ENCODE results near the gene MARK3. TPM values are rescaled to one million over a fixed set of nuclear protein-coding genes. Genes with fewer than 3 reads are reported as not detected.

Gene MARK3
- total and polyA plus RNA-seq, 2 donors (not counting 1 experiment from before 2014, with no cell fraction given) = 73.0 to 142 TPM

- Histone ChIP-seq H3K9me3 (ENCODE audit: control extremely low read depth in 1 of 3, control insufficient read depth in 2 of 3, insufficient read depth in 1 of 3, low read length in 2 of 3) (no peaks in the 10 kb centered on the region), H3K79me2 (ENCODE audit: control insufficient read depth, insufficient read depth, low read length) (peaks cover 45% of the 10 kb centered on the region), H3K9ac (ENCODE audit: low read length) (peak overlapping the region; percentile 97), H3K4me3 (ENCODE audit: control extremely low read depth in 1 of 5, extremely low read depth in 1 of 5, insufficient read depth in 1 of 5, low read depth in 2 of 5, low read length in 4 of 5) (peak overlapping the region in 1 of 5 experiments; percentile 78), H2AFZ (ENCODE audit: insufficient read depth, low read depth, low read length, poor library complexity, severe bottlenecking) (no peak overlapping the region), H3K36me3 (replicated peaks in 1 of 2; ENCODE audit: control extremely low read depth in 1 of 2, control insufficient read depth in 1 of 2, extremely low read depth in 1 of 2, insufficient read depth in 2 of 2, low read length in 1 of 2) (peaks cover 10 to 59% of the 10 kb centered on the region in 2 experiments), H3K27me3 (replicated peaks in 1 of 4; ENCODE audit: control extremely low read depth in 1 of 4, control insufficient read depth in 3 of 4, insufficient read depth in 4 of 4, low read length in 3 of 4) (no peaks in the 10 kb centered on the region), H3K4me2 (replicated peaks; ENCODE audit: low read depth, low read length, poor library complexity, severe bottlenecking) (peak overlapping the region; percentile 87), H3K27ac (ENCODE audit: low read length in 2 of 2) (peak overlapping the region; percentile 98 to 99), H3K4me1 (ENCODE audit: control insufficient read depth in 2 of 2, insufficient read depth in 2 of 2, low read length in 2 of 2) (peaks cover 17 to 25% of the 10 kb centered on the region in 2 donors), H4K20me1 (ENCODE audit: control insufficient read depth, insufficient read depth, low read length, poor library complexity, severe bottlenecking) (peaks cover 59% of the 10 kb centered on the region)
- Mint-ChIP-seq H3K27me3 (no peaks in the 10 kb centered on the region), H3K4me1 (peaks cover 47% of the 10 kb centered on the region), H3K4me3 (peak overlapping the region; percentile 96), H3K9me3 (ENCODE audit: insufficient read depth) (no peaks in the 10 kb centered on the region), H3K27ac (no peak overlapping the region)
- TF ChIP-seq EZH2 (IDR thresholded peaks at IDR 0.05; ENCODE audit: borderline replicate concordance, insufficient read depth, low read depth, low read length, poor library complexity, severe bottlenecking) (no peak), CTCF (IDR thresholded peaks at IDR 0.05) (no peak)
- POLR2A ChIA-PET = interaction anchor here (1.1 to 3.2 kb wide), 2 partner anchors 12 to 49 kb away, joined by 3 to 20 read pairs; partner anchors contain the start of gene MARK3
- intact Hi-C loops (cut with micrococcal nuclease) = loop anchor here (5.0 to 10.0 kb wide), 3 partner anchors 229 to 1249 kb away; partner anchors contain the start of genes BAG5, COA8, HSP90AA1 and PPP1R13B
- no peak for DNase-seq
- no peak for ATAC-seq (ENCODE audit: low read depth)
- CTCF ChIA-PET = interaction anchor here (1.2 to 2.0 kb wide), 3 partner anchors 10 to 55 kb away, joined by 3 to 4 read pairs (median 4); no protein-coding TSS in a partner anchor
- WGBS (ENCODE audit: insufficient coverage) = 99% methylated on average over 9 of the region's 14 CpGs
Observed at GRCh38 chr14:103336191-103336590, 49.0 kb upstream of the MARK3 start.

- no peaks in the 10 kb centered on the region for H3K9me3 ChIP-seq (ENCODE audit: control extremely low read depth in 1 of 3, control insufficient read depth in 2 of 3, insufficient read depth in 1 of 3, low read length in 2 of 3)
- H3K9me3 Mint-ChIP-seq (ENCODE audit: insufficient read depth) = no peaks in the 10 kb centered on the region
- TF ChIP-seq CTCF (IDR thresholded peaks at IDR 0.05) = no peak
- TF ChIP-seq EZH2 (IDR thresholded peaks at IDR 0.05; ENCODE audit: borderline replicate concordance, insufficient read depth, low read depth, low read length, poor library complexity, severe bottlenecking) = no peak
- H3K4me1 ChIP-seq (ENCODE audit: control insufficient read depth in 2 of 2, insufficient read depth in 2 of 2, low read length in 2 of 2) = peaks cover 17 to 21% of the 10 kb centered on the region in 2 donors
- WGBS (ENCODE audit: insufficient coverage) = 100% methylated on average over 1 of the region's 3 CpGs
- no peak overlapping the region for H2AFZ ChIP-seq (ENCODE audit: insufficient read depth, low read depth, low read length, poor library complexity, severe bottlenecking)
- peak overlapping the region in 1 of 2 donors; percentile 37 for H3K27ac ChIP-seq (ENCODE audit: low read length in 2 of 2)
- H3K4me3 Mint-ChIP-seq = no peak overlapping the region
- peaks cover 44% of the 10 kb centered on the region for H3K4me1 Mint-ChIP-seq
- no peak overlapping the region for H3K4me3 ChIP-seq (ENCODE audit: control extremely low read depth in 1 of 5, extremely low read depth in 1 of 5, insufficient read depth in 1 of 5, low read depth in 2 of 5, low read length in 4 of 5)
- ChIA-PET CTCF (interaction anchor here (0.5 to 2.0 kb wide), 2 partner anchors 53 to 259 kb away, joined by 3 to 4 read pairs; no protein-coding TSS in a partner anchor), POLR2A (no interaction called here)
- no peak overlapping the region for H3K9ac ChIP-seq (ENCODE audit: low read length)
- DNase-seq (no peak), ATAC-seq (ENCODE audit: low read depth) (no peak)
- H3K36me3 ChIP-seq (replicated peaks in 1 of 2; ENCODE audit: control extremely low read depth in 1 of 2, control insufficient read depth in 1 of 2, extremely low read depth in 1 of 2, insufficient read depth in 2 of 2, low read length in 1 of 2) = peaks cover 10 to 75% of the 10 kb centered on the region in 2 experiments
- intact Hi-C loops (cut with micrococcal nuclease) = loop anchor here (5.0 to 10.0 kb wide), 3 partner anchors 227 to 1250 kb away; partner anchors contain the start of genes BAG5, COA8, HSP90AA1 and PPP1R13B
- H3K27ac Mint-ChIP-seq = peak overlapping the region; percentile 46
- H3K27me3 ChIP-seq (replicated peaks in 1 of 4; ENCODE audit: control extremely low read depth in 1 of 4, control insufficient read depth in 3 of 4, insufficient read depth in 4 of 4, low read length in 3 of 4) = no peaks in the 10 kb centered on the region
- H3K4me2 ChIP-seq (replicated peaks; ENCODE audit: low read depth, low read length, poor library complexity, severe bottlenecking) = no peak overlapping the region
- peaks cover 45% of the 10 kb centered on the region for H3K79me2 ChIP-seq (ENCODE audit: control insufficient read depth, insufficient read depth, low read length)
- H4K20me1 ChIP-seq (ENCODE audit: control insufficient read depth, insufficient read depth, low read length, poor library complexity, severe bottlenecking) = peaks cover 65% of the 10 kb centered on the region
- H3K27me3 Mint-ChIP-seq = no peaks in the 10 kb centered on the region
Observed at GRCh38 chr14:103337794-103338193, 47.4 kb upstream of the MARK3 start.

All from B cell (primary cell).